SK-N-SH (cell line): Measurements from ENCODE around the gene TEAD1.

Experiments used
- CTCF ChIP-seq: fragments of 200-600 bp; sonication (generic); IDR thresholded peaks from 2 replicates; pipeline ENCODE4 v1.6.1; 2017; ENCODE audit warnings: antibody characterized with exemption, mild to moderate bottlenecking, moderate library complexity
- FOSL2 ChIP-seq: IDR thresholded peaks from 2 replicates; pipeline ENCODE4 v1.4.0; 2012; ENCODE audit warnings: low read depth, mild to moderate bottlenecking, moderate library complexity, borderline replicate concordance
- NFIC ChIP-seq: IDR thresholded peaks from 2 replicates; pipeline ENCODE4 v1.4.0; 2012; ENCODE audit warnings: borderline replicate concordance
- RCOR1 ChIP-seq: fragments of 150-350 bp; IDR thresholded peaks from 2 replicates; pipeline ENCODE4 v1.6.1; 2017; ENCODE audit warnings: antibody characterized with exemption, low read length
- SIN3A ChIP-seq: IDR thresholded peaks from 2 replicates; pipeline ENCODE4 v1.6.1; 2012; ENCODE audit warnings: low read depth, mild to moderate bottlenecking, low read length, moderate library complexity, borderline replicate concordance
- TAF1 ChIP-seq: IDR thresholded peaks from 2 replicates; pipeline ENCODE4 v1.6.1; 2012; ENCODE audit warnings: low read depth, mild to moderate bottlenecking, low read length, moderate library complexity, borderline replicate concordance
- TF ChIP-seq, protein P1 (sequence below): IDR thresholded peaks from 2 replicates; pipeline ENCODE4 v1.4.0; 2012; ENCODE audit warnings: low read depth

DNA sequence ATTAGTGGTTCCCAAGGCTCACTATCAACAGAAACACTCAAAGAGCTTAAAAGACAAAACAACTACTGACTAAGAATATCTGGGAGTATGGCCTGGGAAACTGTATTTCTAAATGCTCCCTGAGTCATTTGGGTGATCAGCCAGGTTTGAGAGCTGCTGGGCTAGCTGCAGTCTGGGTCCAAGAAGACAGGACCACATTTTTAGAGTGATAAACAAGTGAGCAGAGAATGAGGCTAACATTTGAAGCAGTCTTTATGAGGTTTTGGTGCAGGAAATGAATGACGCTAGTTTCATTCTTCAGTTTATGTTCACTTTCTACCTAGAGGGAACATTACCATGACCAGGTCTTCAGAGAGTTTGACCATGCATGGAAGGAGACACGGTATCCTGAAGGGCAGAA is 97.7 kb downstream of the TEAD1 start:
- TF ChIP-seq SIN3A (no peak), NFIC (no peak), CTCF (no peak), FOSL2 (no peak), TAF1 (no peak), RCOR1 (no peak)
- TF ChIP-seq, protein P1, sequence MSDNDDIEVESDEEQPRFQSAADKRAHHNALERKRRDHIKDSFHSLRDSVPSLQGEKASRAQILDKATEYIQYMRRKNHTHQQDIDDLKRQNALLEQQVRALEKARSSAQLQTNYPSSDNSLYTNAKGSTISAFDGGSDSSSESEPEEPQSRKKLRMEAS = no peak
